Liver (tissue), 9 donors: Measurements from ENCODE around the gene TAP1. TPM values are rescaled to one million over a fixed set of nuclear protein-coding genes. Genes with fewer than 3 reads are reported as not detected.

ENCODE experiments used
- DNase-seq: peaks from one replicate; pipeline ENCODE4 v3.0.0-alpha.2; 2017; ENCODE audit warnings: low spot score
- H3K27ac ChIP-seq, 2 donors: one replicate each; pipeline ENCODE4 v1.7.0; 2013; ENCODE audit warnings: inconsistent platforms in 2 of 2, low read length in 2 of 2, control low read depth in 1 of 2, low read depth in 1 of 2, mild to moderate bottlenecking in 1 of 2
- H3K27me3 ChIP-seq, 4 donors: one replicate each; pipeline versions ENCODE4 v1.6.1 to v1.7.0; 2013; ENCODE audit warnings: low read length in 3 of 4, inconsistent platforms in 1 of 4, mild to moderate bottlenecking in 1 of 4, moderate library complexity in 1 of 4; ENCODE audit not compliant: control insufficient read depth in 4 of 4, insufficient read depth in 4 of 4
- H3K36me3 ChIP-seq, 4 donors: one replicate each; pipeline versions ENCODE4 v1.6.1 to v1.7.0; 2013; ENCODE audit warnings: low read length in 3 of 4, mild to moderate bottlenecking in 3 of 4, low read depth in 1 of 4, moderate library complexity in 1 of 4; ENCODE audit not compliant: control insufficient read depth in 4 of 4, insufficient read depth in 3 of 4
- H3K4me1 ChIP-seq, 4 donors: one replicate each; pipeline versions ENCODE4 v1.6.1 to v1.7.0; 2013; ENCODE audit warnings: low read length in 3 of 4, mild to moderate bottlenecking in 3 of 4, moderate library complexity in 1 of 4; ENCODE audit not compliant: control insufficient read depth in 4 of 4, insufficient read depth in 4 of 4
- H3K4me3 ChIP-seq, 3 donors: one replicate each; pipeline versions ENCODE4 v1.6.1 to v1.7.0; 2013; ENCODE audit warnings: low read length in 3 of 3, control low read depth in 1 of 3, low read depth in 1 of 3, mild to moderate bottlenecking in 1 of 3
- H3K9ac ChIP-seq, 2 donors: one replicate each; pipeline ENCODE4 v1.7.0; 2013; ENCODE audit warnings: low read length in 2 of 2, mild to moderate bottlenecking in 2 of 2, moderate library complexity in 2 of 2, control low read depth in 1 of 2, low read depth in 1 of 2
- H3K9me3 ChIP-seq, 4 donors: one replicate each; pipeline versions ENCODE4 v1.6.1 to v1.7.0; 2013; ENCODE audit warnings: low read length in 3 of 4; ENCODE audit not compliant: control insufficient read depth in 4 of 4
- ATF3 ChIP-seq: IDR thresholded peaks from 2 replicates; pipeline ENCODE4 v1.6.1; 2016; ENCODE audit warnings: antibody characterized with exemption
- CTCF ChIP-seq: fragments of 150-350 bp; IDR thresholded peaks from 2 replicates; pipeline ENCODE4 v1.5.1; 2017; ENCODE audit warnings: improper control_type of control experiment, low read depth, low read length; ENCODE audit not compliant: missing input control
- EGR1 ChIP-seq, 2 donors: IDR thresholded peaks; 2 replicates each; pipeline ENCODE4 v1.6.1; 2016 to 2018; ENCODE audit warnings: antibody characterized with exemption in 2 of 2, low read depth in 2 of 2
- FOXA1 ChIP-seq: IDR thresholded peaks from 2 replicates; pipeline ENCODE4 v1.6.1; 2016; ENCODE audit warnings: antibody characterized with exemption
- FOXA2 ChIP-seq: IDR thresholded peaks from 2 replicates; pipeline ENCODE4 v1.6.1; 2016; ENCODE audit warnings: antibody characterized with exemption
- GABPA ChIP-seq, 2 donors: IDR thresholded peaks in 1 of 2; conservative IDR thresholded peaks in 1 of 2; 2 replicates each; pipeline ENCODE4 v1.6.1; 2016; ENCODE audit warnings: antibody characterized with exemption in 2 of 2, mild to moderate bottlenecking in 1 of 2, moderate library complexity in 1 of 2
- HNF4A ChIP-seq, 2 donors: conservative IDR thresholded peaks; 2 replicates each; pipeline ENCODE4 v1.6.1; 2016; ENCODE audit warnings: antibody characterized with exemption in 2 of 2, mild to moderate bottlenecking in 2 of 2
- HNF4G ChIP-seq: IDR thresholded peaks from 2 replicates; pipeline ENCODE4 v1.6.1; 2016; ENCODE audit warnings: antibody characterized with exemption
- JUND ChIP-seq, 2 donors: IDR thresholded peaks; 2 replicates each; pipeline ENCODE4 v1.6.1; 2016; ENCODE audit warnings: antibody characterized with exemption in 2 of 2
- MAX ChIP-seq: IDR thresholded peaks from 2 replicates; pipeline ENCODE4 v1.6.1; 2016; ENCODE audit warnings: antibody characterized with exemption
- NR2F2 ChIP-seq: IDR thresholded peaks from 2 replicates; pipeline ENCODE4 v1.6.1; 2016; ENCODE audit warnings: antibody characterized with exemption
- RAD21 ChIP-seq, 2 donors: IDR thresholded peaks; 2 replicates each; pipeline ENCODE4 v1.6.1; 2016; ENCODE audit warnings: antibody characterized with exemption in 2 of 2, mild to moderate bottlenecking in 2 of 2
- REST ChIP-seq: IDR thresholded peaks from 2 replicates; pipeline ENCODE4 v1.6.1; 2016; ENCODE audit warnings: antibody characterized with exemption, mild to moderate bottlenecking
- RXRA ChIP-seq, 2 donors: IDR thresholded peaks; 2 replicates each; pipeline ENCODE4 v1.6.1; 2017 to 2018; ENCODE audit warnings: antibody characterized with exemption in 2 of 2, mild to moderate bottlenecking in 1 of 2
- SP1 ChIP-seq: IDR thresholded peaks from 2 replicates; pipeline ENCODE4 v1.6.1; 2018; ENCODE audit warnings: antibody characterized with exemption, mild to moderate bottlenecking
- TAF1 ChIP-seq: conservative IDR thresholded peaks from 2 replicates; pipeline ENCODE4 v1.6.1; 2016; ENCODE audit warnings: antibody characterized with exemption, mild to moderate bottlenecking
- YY1 ChIP-seq: IDR thresholded peaks from 2 replicates; pipeline ENCODE4 v1.6.1; 2016; ENCODE audit warnings: antibody characterized with exemption, mild to moderate bottlenecking
- ZBTB33 ChIP-seq: IDR thresholded peaks from 2 replicates; pipeline ENCODE4 v1.6.1; 2016; ENCODE audit warnings: antibody characterized with exemption
- WGBS: extraction: QIAGEN DNeasy Blood & Tissue Kit; methylation state at CpG from one replicate; pipeline ENCODE4 v1.1.7; 2013; 5-methylcytosine and 5-hydroxymethylcytosine counted together
- polyA plus RNA-seq, 2 donors: library from polyadenylated mRNA; stranded (reverse) in 1 of 2; unstranded in 1 of 2; fragments of 200-250 nt in 1 of 2; fragments of >200 nt in 1 of 2; fragmentation: Nextera tagmentation in 1 of 2; extraction: Ambion mirVana in 1 of 2; gene quantifications; one replicate each; pipeline versions ENCODE4 v1.2.1 to v1.2.3, GENCODE V29; 2013 to 2015
- total RNA-seq, 2 donors: library from RNA; depleted of rRNA; stranded (reverse); fragments of >200 nt; gene quantifications; one replicate each; pipeline ENCODE4 v1.2.3, GENCODE V29; 2014
- donor health status: healthy.
- donor health status: healthy.
- donor health status: healthy.
- donor health status: healthy.
- donor health status: healthy.

TAP1 gene
- total and polyA plus RNA-seq, 4 donors: 9.8 to 18.2 (median 12.3) TPM

GRCh38 chr6:32895006-32895345, 41.5 kb upstream of the TAP1 start:
- H3K9ac ChIP-seq: peak overlapping the region; percentile 79 to 84
- H3K4me3 ChIP-seq: peak overlapping the region; percentile 68 to 99 (median 99)
- H3K27me3 ChIP-seq: no peaks in the 10 kb centered on the region
- DNase-seq: no peak
- TF ChIP-seq JUND (IDR thresholded peaks at IDR 0.05) (no peak), TAF1 (no peak), SP1 (no peak), FOXA2 (no peak), HNF4G (no peak), FOXA1 (no peak)
- peaks cover 0 to 15% (median 11%) of the 10 kb centered on the region in 4 donors for H3K4me1 ChIP-seq
- 1% methylated on average over 8 of the region's 8 CpGs for WGBS
- no peaks in the 10 kb centered on the region for H3K36me3 ChIP-seq
- H3K9me3 ChIP-seq: no peaks in the 10 kb centered on the region
- peak overlapping the region; percentile 89 to 94 for H3K27ac ChIP-seq

GRCh38 chr6:32894085-32895005, 40.8 kb upstream of the TAP1 start:
- peak overlapping the region; percentile 68 to 99 (median 99) for H3K4me3 ChIP-seq
- H3K9ac ChIP-seq: peak overlapping the region; percentile 84 to 92
- DNase-seq: peak; percentile 98
- H3K36me3 ChIP-seq: no peaks in the 10 kb centered on the region
- peak; percentile 62 for TF ChIP-seq SP1
- TF ChIP-seq HNF4A (conservative IDR thresholded peaks at IDR 0.05): peak in 1 of 2 donors; percentile 23
- no peak for TF ChIP-seq FOXA2
- peak in 1 of 2 donors; percentile 30 for TF ChIP-seq RXRA (IDR thresholded peaks at IDR 0.05)
- no peak for TF ChIP-seq ZBTB33
- peak; percentile 54 for TF ChIP-seq NR2F2
- TF ChIP-seq FOXA1: no peak
- peak; percentile 96 for TF ChIP-seq YY1
- peak; percentile 6 to 12 for TF ChIP-seq RAD21 (IDR thresholded peaks at IDR 0.05)
- peak; percentile 83 for TF ChIP-seq TAF1
- TF ChIP-seq CTCF: no peak
- no peak for TF ChIP-seq EGR1 (IDR thresholded peaks at IDR 0.05; ENCODE audit: low read depth in 2 of 2)
- TF ChIP-seq MAX: no peak
- peak in 1 of 2 donors; percentile 75 for TF ChIP-seq GABPA (IDR thresholded peaks at IDR 0.05 in 1 of 2, conservative IDR thresholded peaks at IDR 0.05 in 1 of 2)
- no peak for TF ChIP-seq JUND (IDR thresholded peaks at IDR 0.05)
- TF ChIP-seq ATF3: no peak
- peak; percentile 57 for TF ChIP-seq REST
- no peak for TF ChIP-seq HNF4G
- no peaks in the 10 kb centered on the region for H3K9me3 ChIP-seq
- H3K27me3 ChIP-seq: no peaks in the 10 kb centered on the region
- peaks cover 0 to 15% (median 11%) of the 10 kb centered on the region in 4 donors for H3K4me1 ChIP-seq
- peak overlapping the region; percentile 89 to 94 for H3K27ac ChIP-seq
- under 1% methylated on average over 61 of the region's 61 CpGs for WGBS
